ENCODE measurements around the gene MAP3K3.

Gene MAP3K3

GRCh38 chr17:63695889-63696288 is 73.7 kb downstream of the MAP3K3 start:
- DNase-seq: no peak

GRCh38 chr17:63696381-63696961 is 74.3 kb downstream of the MAP3K3 start:
- DNase-seq: no peak

- peak; percentile 0 for DNase-seq
These were observed 75.4 kb downstream of the MAP3K3 start for GRCh38 chr17:63697341-63698286.

GRCh38 chr17:63698381-63698885 is 76.2 kb downstream of the MAP3K3 start:
- DNase-seq: no peak

- no peak for DNase-seq
These were observed 76.8 kb downstream of the MAP3K3 start for GRCh38 chr17:63698886-63699637.

GRCh38 chr17:63699638-63700527 is 77.7 kb downstream of the MAP3K3 start, which contains the start of gene LIMD2:
LIMD2 (minus strand) TSS chr17:63700125; CDS start chr17:63699298, 827 bp downstream.
- DNase-seq: no peak

- no peak for DNase-seq
These were observed 78.6 kb downstream of the MAP3K3 start for GRCh38 chr17:63700528-63701455.

- no peak for DNase-seq
These were observed 79.2 kb downstream of the MAP3K3 start for GRCh38 chr17:63701456-63701820.

- DNase-seq: no peak
These were observed 79.9 kb downstream of the MAP3K3 start for GRCh38 chr17:63701868-63702720.

GRCh38 chr17:63702721-63703015 is 80.5 kb downstream of the MAP3K3 start:
- no peak for DNase-seq

GRCh38 chr17:63703029-63703428 is 80.8 kb downstream of the MAP3K3 start:
- DNase-seq: no peak

GRCh38 chr17:63703556-63704258 is 81.5 kb downstream of the MAP3K3 start:
- no peak for DNase-seq

- no peak for DNase-seq
These were observed 82.0 kb downstream of the MAP3K3 start for GRCh38 chr17:63704259-63704576.

- DNase-seq: no peak
These were observed 82.6 kb downstream of the MAP3K3 start for GRCh38 chr17:63704836-63705235.

GRCh38 chr17:63705657-63706056 is 83.4 kb downstream of the MAP3K3 start:
- no peak for DNase-seq

- DNase-seq: no peak
These were observed 84.3 kb downstream of the MAP3K3 start for GRCh38 chr17:63706336-63707082.

- DNase-seq: no peak
These were observed 84.9 kb downstream of the MAP3K3 start for GRCh38 chr17:63707151-63707550.

GRCh38 chr17:63709110-63709509 is 86.9 kb downstream of the MAP3K3 start:
- DNase-seq: no peak
